ENCODE measurements around the gene PRR36. TPM values are rescaled to one million over a fixed set of nuclear protein-coding genes. Genes with fewer than 3 reads are reported as not detected.

The PRR36 gene
- total RNA-seq: 1 to 10 TPM; 2.2 to 4.2 TPM

DNA sequence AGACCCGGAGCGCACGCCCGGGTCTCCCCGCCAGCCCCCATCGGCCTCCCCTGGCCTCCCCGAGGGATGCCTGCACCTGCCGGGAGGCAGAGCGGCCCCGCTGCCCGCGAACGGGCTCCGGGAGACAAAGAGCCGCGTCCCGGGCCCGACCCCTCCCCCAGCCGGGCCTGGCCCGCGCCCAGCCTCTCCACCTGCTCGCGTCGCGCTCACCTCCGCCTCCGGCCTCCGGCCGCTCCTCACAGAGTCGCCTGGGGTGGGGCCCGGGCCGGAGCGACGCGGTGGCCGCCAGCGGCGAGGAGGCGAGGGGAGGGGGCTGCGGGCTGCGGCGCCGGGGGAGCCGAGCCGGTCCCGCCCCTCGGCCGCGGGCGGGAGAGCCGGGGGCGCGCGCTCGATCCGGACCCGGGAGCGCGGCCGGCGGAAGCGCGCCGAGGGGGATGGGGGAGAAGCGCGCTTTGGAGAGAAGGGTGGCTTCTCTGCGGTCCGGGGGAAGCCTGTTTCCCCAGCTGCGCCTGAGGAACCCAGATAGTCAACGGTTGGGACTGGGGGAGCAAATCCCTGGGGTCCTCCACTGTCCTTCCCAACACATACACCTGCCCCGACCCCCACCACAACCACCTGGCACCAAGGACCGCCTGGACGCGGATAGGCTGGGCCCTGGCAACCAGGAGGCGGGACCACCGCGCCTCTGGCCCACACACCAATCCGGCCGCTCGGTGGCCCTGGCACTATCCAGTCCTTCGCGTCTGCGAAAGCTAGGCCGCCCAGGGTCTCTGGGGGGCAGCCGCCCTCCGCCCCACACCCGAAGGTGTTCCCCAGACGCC lies at the start of gene PRR36:
Gene PRR36 (minus strand): TSS at position 315 of the 821 bp plus-strand sequence. CDS start 701 bp downstream, outside the sequence.
- TF ChIP-seq, protein P1, sequence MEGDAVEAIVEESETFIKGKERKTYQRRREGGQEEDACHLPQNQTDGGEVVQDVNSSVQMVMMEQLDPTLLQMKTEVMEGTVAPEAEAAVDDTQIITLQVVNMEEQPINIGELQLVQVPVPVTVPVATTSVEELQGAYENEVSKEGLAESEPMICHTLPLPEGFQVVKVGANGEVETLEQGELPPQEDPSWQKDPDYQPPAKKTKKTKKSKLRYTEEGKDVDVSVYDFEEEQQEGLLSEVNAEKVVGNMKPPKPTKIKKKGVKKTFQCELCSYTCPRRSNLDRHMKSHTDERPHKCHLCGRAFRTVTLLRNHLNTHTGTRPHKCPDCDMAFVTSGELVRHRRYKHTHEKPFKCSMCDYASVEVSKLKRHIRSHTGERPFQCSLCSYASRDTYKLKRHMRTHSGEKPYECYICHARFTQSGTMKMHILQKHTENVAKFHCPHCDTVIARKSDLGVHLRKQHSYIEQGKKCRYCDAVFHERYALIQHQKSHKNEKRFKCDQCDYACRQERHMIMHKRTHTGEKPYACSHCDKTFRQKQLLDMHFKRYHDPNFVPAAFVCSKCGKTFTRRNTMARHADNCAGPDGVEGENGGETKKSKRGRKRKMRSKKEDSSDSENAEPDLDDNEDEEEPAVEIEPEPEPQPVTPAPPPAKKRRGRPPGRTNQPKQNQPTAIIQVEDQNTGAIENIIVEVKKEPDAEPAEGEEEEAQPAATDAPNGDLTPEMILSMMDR (IDR thresholded peaks at IDR 0.05): no peak
- TF ChIP-seq POLR2A (IDR thresholded peaks at IDR 0.05): no peak
- TF ChIP-seq POLR2AphosphoS5 (IDR thresholded peaks at IDR 0.05): no peak
- H3K9me3 ChIP-seq: no peaks in the 10 kb centered on the region
- DNase-seq (ENCODE audit: low spot score): peak; percentile 69
- no peak within 1 kb of the TSS for H3K27ac ChIP-seq
- H3K4me1 ChIP-seq (replicated peaks): no peaks in the 10 kb centered on the region
- intact Hi-C loops (cut with DNase I): no loop called here
- no peaks in the 10 kb centered on the region for H3K36me3 ChIP-seq
- no peaks in the 10 kb centered on the region for H3K27me3 ChIP-seq (replicated peaks; ENCODE audit: insufficient read depth)
- H3K4me3 ChIP-seq: peak within 1 kb of the TSS; percentile 38 to 48
- WGBS: 2% methylated on average over 41 of the region's 88 CpGs

DNA sequence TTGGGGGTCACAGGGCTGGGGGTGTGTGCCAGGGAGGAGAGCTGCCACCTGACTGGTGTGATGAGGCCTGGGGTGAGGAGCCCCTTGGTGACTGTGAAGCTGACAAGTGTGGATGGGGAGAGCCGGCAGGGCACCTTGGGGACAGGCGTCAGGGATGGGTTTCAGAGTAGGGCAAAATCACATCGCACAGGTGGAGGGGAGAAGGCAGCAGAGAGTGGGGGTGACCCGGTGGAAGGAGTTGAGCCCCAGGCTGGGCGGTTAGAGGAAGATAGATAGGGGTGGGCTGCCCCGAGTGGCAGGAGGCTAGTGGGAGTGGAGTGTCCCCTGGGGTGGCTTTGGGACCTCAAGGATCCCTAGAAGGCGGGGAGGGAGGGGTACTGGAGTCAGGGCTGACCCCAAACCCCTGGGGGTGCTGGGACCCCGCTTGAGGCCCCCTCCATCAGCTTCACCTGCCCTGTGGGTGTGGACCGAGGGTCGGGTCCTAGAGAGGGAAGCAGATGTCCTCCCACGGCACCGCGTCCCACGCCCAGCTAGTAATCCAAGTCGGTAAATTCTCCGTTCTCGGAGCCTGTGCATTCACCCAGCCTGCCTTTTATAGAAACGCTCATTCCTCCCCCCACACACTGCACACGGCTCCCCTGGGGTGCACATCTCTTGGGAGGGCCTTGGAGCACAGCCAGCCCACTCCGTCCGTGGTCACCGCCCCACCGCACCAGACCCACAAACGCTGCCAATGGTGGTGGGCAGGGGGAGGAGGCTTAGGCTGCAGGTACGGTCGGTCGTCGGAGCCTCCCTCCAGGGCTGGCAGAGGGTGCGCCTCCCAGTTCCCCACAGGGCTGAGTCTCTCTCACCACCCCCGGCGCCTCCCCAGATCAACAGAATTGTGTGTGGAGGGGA lies 49.4 kb upstream of the PRR36 start:
- WGBS: 72% methylated on average over 31 of the region's 31 CpGs
- DNase-seq (ENCODE audit: low spot score): no peak
- intact Hi-C loops (cut with DNase I): no loop called here
- H3K36me3 ChIP-seq: peaks cover 7 to 10% of the 10 kb centered on the region in 2 donors
- TF ChIP-seq, protein P1 (IDR thresholded peaks at IDR 0.05): no peak
- no peak for TF ChIP-seq POLR2A (IDR thresholded peaks at IDR 0.05)
- H3K9me3 ChIP-seq: no peaks in the 10 kb centered on the region
- peak overlapping the region in 1 of 2 donors; percentile 58 for H3K27ac ChIP-seq
- no peaks in the 10 kb centered on the region for H3K27me3 ChIP-seq (replicated peaks; ENCODE audit: insufficient read depth)
- no peak overlapping the region for H3K4me3 ChIP-seq
- peaks cover 11% of the 10 kb centered on the region for H3K4me1 ChIP-seq (replicated peaks)

DNA sequence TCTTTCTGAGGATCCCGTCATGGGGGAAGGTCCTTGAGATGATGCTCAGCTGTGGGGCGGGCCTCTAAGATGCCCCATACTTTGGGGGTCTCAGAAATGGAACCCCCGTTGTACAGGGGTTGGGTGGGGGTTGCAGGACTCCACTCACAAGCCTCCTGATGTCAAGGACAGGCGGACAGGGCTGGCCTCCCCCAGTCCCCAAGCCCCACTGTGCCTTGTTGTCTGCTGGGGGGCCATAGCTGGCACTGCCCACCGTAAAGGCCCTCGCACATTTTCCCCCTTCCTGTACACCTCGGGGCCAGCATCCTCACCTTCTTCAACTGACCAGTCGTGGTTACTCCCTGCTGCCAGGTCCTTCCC lies 48.6 kb upstream of the PRR36 start:
- Histone ChIP-seq H3K27ac (no peak overlapping the region), H3K4me3 (no peak overlapping the region), H3K9me3 (no peaks in the 10 kb centered on the region), H3K36me3 (peaks cover 7 to 10% of the 10 kb centered on the region in 2 donors), H3K4me1 (replicated peaks) (peaks cover 6% of the 10 kb centered on the region), H3K27me3 (replicated peaks; ENCODE audit: insufficient read depth) (no peaks in the 10 kb centered on the region)
- TF ChIP-seq POLR2AphosphoS5 (IDR thresholded peaks at IDR 0.05) (no peak), POLR2A (IDR thresholded peaks at IDR 0.05) (no peak)
- TF ChIP-seq, protein P1 (IDR thresholded peaks at IDR 0.05): no peak
- intact Hi-C loops (cut with DNase I): no loop called here
- WGBS: 87% methylated on average over 8 of the region's 8 CpGs
- DNase-seq (ENCODE audit: low spot score): no peak

DNA sequence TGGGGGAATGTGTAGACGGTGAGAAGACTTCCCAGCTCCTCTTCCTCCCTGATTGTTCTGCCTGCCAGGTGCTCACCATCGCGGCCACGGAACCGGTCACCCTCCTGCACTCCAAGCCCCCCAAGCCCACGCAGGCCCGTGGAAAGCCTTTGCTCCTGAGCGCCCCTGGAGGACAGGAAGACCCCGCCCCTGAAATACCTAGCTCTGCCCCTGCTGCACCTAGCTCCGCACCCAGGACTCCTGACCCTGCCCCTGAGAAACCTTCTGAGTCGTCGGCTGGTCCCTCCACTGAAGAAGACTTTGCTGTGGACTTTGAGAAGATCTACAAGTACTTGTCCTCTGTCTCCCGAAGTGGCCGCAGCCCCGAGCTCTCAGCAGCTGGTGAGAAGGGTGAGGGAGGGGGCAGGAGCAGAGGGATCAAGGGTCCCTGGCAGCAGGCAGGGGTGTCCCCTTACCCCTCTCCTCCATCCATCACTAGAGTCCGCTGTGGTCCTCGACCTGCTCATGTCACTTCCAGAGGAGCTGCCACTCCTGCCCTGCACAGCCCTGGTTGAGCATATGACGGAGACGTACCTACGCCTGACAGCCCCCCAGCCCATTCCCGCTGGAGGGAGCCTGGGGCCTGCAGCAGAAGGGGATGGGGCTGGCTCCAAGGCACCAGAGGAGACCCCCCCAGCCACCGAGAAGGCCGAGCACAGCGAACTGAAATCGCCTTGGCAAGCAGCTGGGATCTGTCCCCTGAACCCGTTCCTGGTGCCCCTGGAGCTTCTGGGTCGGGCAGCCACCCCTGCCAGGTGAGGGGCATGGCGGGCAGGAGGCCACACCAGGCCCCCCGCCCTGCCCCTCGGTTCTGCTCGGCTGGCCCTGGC lies 48.0 kb upstream of the PRR36 start:
- no peak for DNase-seq (ENCODE audit: low spot score)
- H3K4me3 ChIP-seq: no peak overlapping the region
- peak overlapping the region in 1 of 2 donors; percentile 96 for H3K27ac ChIP-seq
- H3K36me3 ChIP-seq: peaks cover 7 to 10% of the 10 kb centered on the region in 2 donors
- H3K9me3 ChIP-seq: no peaks in the 10 kb centered on the region
- no peaks in the 10 kb centered on the region for H3K27me3 ChIP-seq (replicated peaks; ENCODE audit: insufficient read depth)
- intact Hi-C loops (cut with DNase I): no loop called here
- TF ChIP-seq POLR2A (IDR thresholded peaks at IDR 0.05) (no peak), POLR2AphosphoS5 (IDR thresholded peaks at IDR 0.05) (no peak)
- TF ChIP-seq, protein P1 (IDR thresholded peaks at IDR 0.05): no peak
- peaks cover 4% of the 10 kb centered on the region for H3K4me1 ChIP-seq (replicated peaks)
- WGBS: 91% methylated on average over 22 of the region's 31 CpGs

All from prostate gland (tissue), 2 donors.